GM18519 (cell line): ENCODE results near the gene ROR2.

Source experiments
- ATAC-seq: cut with Tn5 transposase; IDR thresholded peaks from one replicate; pipeline ENCODE4 v1.9.1; 2021; ENCODE audit warnings: mild to moderate bottlenecking, moderate library complexity; ENCODE audit not compliant: unreplicated experiment, low FRiP score

Gene ROR2

DNA sequence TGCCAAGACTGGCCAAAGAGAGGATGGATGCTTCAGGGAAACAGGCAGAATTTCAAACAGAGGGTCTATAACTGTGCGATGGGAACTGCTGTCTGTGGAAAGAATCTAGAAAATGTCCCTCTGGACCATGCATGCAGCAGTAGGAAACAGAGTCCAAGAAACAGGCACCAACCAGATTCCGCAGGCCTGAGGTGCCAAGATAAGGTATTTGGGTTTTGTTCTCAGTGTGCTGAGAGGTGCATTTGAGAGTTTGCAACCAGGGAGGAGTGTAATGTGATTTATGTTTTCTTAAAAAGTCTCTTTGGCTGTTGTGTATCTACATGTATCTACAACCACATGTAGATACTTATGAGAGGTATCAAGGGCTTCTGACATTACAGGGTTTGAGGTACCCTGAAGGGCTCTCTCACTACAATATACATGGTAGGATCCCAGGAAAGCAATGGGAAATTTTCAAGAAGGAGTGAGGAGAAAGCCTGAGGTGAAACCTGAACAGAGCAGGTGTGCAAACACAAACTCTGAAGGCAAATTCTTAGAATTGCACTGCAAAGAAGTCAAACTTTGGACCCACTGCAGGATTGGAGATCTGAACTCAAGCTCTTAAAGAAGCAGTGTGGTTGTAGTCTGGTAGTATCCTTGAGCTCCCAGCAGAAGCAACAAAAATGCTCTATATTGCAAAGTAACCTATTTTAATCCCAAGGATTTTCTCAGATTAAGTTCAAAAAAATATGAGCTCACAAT is 343.6 kb downstream of the ROR2 start:
- no peak for ATAC-seq

DNA sequence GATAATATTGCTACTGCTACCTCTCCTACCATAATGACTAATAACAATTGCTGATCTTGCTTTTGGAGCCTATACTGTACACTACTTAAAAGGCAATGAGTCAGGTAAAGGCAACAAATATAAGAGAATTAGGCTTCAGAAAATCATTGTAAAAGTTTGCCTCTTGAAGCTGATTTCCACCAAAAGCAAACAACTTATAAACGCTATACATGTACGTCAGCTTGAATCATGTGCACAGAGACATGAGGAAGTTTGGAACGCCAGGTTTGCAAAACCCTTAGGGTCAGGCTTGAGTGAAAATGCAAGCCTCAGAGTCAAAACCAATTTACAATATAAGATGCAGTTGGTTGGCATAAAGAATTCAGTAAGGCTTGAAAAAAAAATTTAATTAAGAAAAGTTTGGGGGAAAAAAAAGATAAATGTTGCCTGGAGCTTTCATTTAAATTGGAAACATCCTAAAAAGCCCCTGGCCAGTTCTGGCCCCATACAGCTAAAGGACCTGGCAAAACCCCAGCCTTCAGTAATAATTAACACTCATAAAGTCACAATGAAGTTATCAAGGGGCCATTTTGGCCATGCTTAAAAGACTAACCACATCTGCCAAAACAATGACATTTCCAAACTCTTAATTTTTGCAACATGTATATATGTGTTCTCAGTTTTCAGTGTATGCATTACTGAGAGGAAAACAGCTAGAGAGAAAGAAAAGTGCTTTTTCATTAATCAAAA is 345.4 kb downstream of the ROR2 start:
- no peak for ATAC-seq

- no peak for ATAC-seq
These were observed 346.1 kb downstream of the ROR2 start for GRCh38 chr9:91603932-91604331.

DNA sequence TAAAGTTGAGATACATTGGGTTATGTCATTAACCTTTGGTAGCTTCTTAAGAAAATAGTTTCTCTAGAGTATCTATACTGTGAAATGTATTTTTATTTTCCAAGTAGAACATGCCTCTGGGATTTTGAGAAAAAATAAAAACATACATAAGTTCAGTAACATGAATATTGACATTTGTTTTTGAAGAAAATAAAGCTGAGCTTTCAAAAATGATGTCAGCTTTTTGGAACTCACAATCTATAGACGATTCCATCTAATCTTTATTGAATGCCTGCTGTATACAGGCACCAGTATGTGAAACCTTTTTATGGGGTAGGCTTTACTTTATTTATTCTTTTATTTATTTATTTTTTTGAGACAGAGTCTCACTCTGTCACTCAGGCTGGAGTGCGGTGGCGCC is 350.5 kb downstream of the ROR2 start:
- no peak for ATAC-seq

DNA sequence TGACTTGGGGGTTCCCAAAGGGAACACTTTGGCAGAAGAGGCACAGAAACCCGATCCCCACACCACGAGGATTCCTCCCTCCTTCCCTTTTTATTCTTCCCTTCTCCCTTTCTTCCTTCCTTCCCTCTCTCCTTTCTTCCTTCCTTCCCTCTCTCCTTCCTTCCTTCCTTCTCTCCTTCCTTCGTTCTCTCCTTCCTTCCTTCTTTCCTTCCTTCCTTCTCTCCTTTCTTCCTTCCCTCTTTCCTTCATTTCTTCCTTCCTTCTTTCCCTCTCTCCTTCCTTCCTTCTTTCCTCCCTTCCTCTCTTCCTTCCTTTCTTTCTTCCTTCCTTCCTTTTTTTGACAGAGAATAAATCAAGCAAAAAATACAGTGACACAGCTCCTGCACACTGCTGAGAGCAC is 358.4 kb downstream of the ROR2 start:
- no peak for ATAC-seq

DNA sequence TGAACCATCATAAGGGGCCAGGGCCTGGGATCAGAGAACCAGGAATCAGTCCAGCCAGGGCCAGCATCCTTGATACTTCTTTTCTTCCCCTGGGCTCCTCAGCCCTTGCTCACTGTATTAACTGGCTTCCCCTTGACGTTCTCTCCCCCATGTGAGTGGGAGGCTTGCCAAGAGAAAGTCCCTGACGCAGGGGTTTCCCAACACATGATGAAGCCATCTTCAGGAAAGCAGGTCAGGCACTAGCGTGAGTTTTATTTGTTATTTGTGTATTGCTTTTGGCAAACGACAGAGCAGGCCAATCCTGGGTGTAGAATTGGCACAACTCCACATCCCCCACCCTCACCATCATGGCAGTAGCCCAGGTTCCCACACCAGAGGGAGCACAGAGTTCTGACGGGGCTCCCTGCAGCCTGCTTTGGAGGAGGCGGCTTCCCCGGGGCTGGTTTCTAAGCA is 360.9 kb downstream of the ROR2 start:
- ATAC-seq, result no peak

- no peak for ATAC-seq
These were observed 363.7 kb downstream of the ROR2 start for GRCh38 chr9:91586282-91586681.

- ATAC-seq, result no peak
These were observed 366.1 kb downstream of the ROR2 start for GRCh38 chr9:91583966-91584365.

- no peak for ATAC-seq
These were observed 366.7 kb downstream of the ROR2 start for GRCh38 chr9:91583161-91583875.

DNA sequence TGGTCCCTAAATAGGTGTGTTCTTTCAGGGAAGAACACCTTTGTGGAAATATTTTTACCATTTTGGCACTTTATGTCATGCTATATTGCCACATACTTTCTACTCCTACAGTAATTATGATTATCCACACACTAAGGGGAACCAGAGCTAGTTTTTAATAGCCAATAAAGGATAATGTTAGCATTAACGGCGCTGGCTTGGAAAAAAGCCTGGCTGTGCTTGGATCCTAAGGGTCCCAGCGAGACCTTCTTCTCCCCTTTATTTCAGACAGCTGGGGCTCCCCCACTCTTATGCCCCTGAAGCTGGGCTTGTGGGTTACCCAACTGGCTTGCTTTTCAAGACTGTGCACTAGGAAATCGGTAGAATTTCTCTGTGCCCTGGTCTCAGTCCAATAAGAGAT is 367.8 kb downstream of the ROR2 start:
- ATAC-seq, result no peak

DNA sequence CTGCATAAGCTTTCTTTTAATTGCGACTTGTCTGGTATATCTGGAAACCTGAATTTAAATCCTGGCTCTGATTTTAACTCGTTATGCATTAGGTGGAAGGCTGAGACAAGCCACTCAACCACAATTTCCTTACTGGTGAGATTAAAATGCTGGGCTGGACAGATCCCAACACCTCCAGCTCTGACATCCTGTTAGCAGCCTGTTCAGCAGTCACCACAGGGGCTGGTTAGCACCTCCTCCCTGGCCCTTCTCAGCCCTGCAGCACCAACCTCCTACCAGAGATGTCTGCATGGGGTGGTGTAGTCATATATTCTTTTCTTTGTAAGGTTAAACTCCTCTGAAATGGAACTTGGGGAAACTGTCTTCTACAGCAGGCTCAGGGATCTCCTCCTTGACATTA is 369.9 kb downstream of the ROR2 start:
- no peak for ATAC-seq

DNA sequence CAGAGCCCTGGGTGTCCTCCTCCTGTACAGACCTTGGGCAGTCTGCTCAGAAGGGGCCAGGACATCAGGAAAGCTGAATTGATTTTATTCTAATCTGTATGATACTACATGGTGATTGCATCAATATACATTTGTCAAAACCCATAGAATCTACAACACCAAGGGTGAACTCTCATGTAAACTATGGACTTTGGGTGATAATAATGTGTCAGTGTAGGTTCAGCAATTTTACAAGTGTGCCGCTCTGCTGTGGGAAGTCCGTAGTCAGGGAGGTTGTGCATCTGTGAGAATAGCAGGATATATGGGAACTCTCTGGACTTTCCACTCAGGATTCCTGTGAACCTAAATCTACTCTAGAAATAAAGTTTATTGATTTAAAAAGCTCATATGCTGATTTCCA is 371.1 kb downstream of the ROR2 start:
- ATAC-seq, result no peak

- ATAC-seq, result no peak
These were observed 372.4 kb downstream of the ROR2 start for GRCh38 chr9:91577633-91578061.

- ATAC-seq, result no peak
These were observed 377.2 kb downstream of the ROR2 start for GRCh38 chr9:91572811-91573210.

- ATAC-seq, result no peak
These were observed 378.0 kb downstream of the ROR2 start for GRCh38 chr9:91572044-91572443.

DNA sequence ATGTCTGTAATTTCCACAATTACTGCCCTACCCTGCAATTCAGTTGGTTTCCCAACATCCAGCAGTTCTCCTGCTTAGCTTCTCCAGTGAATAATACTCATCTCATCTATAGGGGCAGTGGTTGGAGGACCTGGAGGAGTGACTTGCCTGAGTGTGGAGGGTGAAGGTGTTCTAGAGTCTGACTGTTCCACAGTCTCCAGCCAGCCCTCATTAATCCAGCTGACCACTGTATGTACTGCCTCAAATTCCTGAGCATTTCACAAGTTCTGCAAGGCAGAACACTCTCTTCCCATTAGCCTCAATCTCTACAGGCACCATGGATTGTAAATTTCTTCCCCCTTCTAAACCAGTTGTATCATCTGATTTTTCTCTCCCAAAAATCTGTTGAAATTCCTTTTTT is 379.0 kb downstream of the ROR2 start:
- ATAC-seq, result no peak

- no peak for ATAC-seq
These were observed 382.3 kb downstream of the ROR2 start for GRCh38 chr9:91567642-91568274.

DNA sequence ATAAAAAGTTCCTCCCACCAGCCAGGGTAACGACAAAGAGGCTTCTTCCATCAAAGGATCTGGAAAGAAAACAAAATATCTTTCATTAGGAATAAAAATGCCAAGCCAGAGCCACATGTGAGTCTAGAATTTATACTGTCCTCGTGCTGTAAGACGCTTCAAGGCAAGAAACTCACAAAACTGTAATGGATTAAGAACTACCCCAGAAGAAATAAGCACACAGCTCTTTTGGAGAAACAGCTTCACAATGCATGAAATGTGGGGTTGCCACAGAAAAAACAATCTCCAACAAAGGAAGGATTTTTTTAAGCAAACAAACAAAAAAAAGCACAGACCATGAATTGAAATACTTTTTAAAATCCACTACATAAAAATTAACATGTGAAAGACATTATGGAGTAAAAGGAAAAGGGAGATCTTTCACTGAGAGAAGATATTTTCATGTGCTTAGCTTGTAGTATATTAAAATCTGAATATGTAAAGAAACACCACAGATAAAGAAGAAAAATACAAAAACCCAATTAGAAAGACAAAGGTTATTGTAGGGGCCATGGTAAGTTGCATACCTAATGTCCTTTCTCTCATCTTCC is 385.9 kb downstream of the ROR2 start:
- no peak for ATAC-seq

- ATAC-seq, result no peak
These were observed 387.6 kb downstream of the ROR2 start for GRCh38 chr9:91562416-91562815.

DNA sequence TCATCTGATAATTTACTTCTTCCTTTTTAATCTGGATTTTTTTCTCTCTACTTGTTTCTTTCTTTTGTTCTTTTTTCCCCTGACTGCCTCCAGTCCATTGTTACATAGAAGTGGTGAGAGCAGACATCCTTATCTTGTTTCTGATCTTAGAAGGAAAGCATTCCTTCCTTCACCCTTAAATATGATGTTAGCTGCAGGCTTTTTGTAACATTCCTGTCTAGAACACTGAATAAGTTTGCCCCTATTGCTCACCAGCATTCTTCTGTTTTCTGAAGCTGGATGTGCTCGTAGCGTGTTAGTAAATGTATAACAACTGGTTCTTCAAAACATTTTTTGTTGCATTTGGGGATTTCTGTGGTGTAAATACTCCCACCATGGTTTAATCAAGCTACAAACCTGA is 389.7 kb downstream of the ROR2 start:
- ATAC-seq, result no peak

GRCh38 chr9:91558879-91559278 is 391.1 kb downstream of the ROR2 start:
- ATAC-seq, result no peak
